Measurements from ENCODE around the gene MRPL16.

Gene MRPL16

GRCh38 chr11:59756558-59756840 lies 54.1 kb downstream of the MRPL16 start:
- Histone ChIP-seq H4K20me1 (ENCODE audit: insufficient read depth, low read length) (peaks cover 3% of the 10 kb centered on the region; the same call in 1 of the 2 replicates), H3K79me2 (ENCODE audit: insufficient read depth, low read length) (no peaks in the 10 kb centered on the region), H3K27ac (ENCODE audit: low read length) (no peak overlapping the region), H3K9me3 (ENCODE audit: insufficient read depth, low read length, severe bottlenecking) (no peaks in the 10 kb centered on the region), H3K4me1 (ENCODE audit: insufficient read depth, low read length) (peaks cover 23% of the 10 kb centered on the region), H2AFZ (ENCODE audit: low read depth, low read length) (no peak overlapping the region), H3K4me3 (ENCODE audit: low read depth in 1 of 2, low read length in 2 of 2) (no peak overlapping the region), H3K4me2 (ENCODE audit: insufficient read depth, low read length) (no peak overlapping the region), H3K36me3 (ENCODE audit: insufficient read depth, low read length) (no peaks in the 10 kb centered on the region), H3K27me3 (ENCODE audit: insufficient read depth, low read length, poor library complexity) (peaks cover 2% of the 10 kb centered on the region), H3K9ac (ENCODE audit: low read depth, low read length) (no peak overlapping the region)
- no peak for TF ChIP-seq EZH2 (IDR thresholded peaks at IDR 0.05; ENCODE audit: borderline replicate concordance, low read depth, low read length, severe bottlenecking)
- TF ChIP-seq, protein P1, sequence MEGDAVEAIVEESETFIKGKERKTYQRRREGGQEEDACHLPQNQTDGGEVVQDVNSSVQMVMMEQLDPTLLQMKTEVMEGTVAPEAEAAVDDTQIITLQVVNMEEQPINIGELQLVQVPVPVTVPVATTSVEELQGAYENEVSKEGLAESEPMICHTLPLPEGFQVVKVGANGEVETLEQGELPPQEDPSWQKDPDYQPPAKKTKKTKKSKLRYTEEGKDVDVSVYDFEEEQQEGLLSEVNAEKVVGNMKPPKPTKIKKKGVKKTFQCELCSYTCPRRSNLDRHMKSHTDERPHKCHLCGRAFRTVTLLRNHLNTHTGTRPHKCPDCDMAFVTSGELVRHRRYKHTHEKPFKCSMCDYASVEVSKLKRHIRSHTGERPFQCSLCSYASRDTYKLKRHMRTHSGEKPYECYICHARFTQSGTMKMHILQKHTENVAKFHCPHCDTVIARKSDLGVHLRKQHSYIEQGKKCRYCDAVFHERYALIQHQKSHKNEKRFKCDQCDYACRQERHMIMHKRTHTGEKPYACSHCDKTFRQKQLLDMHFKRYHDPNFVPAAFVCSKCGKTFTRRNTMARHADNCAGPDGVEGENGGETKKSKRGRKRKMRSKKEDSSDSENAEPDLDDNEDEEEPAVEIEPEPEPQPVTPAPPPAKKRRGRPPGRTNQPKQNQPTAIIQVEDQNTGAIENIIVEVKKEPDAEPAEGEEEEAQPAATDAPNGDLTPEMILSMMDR (IDR thresholded peaks at IDR 0.05; ENCODE audit: borderline replicate concordance, extremely low read depth, low read length, poor library complexity, severe bottlenecking) = no peak
- ATAC-seq (ENCODE audit: insufficient read depth, low read depth) (no peak), DNase-seq (no peak)

All from DND-41 (cell line).